Measurements from ENCODE around the gene TSPOAP1. TPM values are rescaled to one million over a fixed set of nuclear protein-coding genes. Genes with fewer than 3 reads are reported as not detected.

The TSPOAP1 gene
- total and polyA plus RNA-seq, 2 of the 13 experiments (the other 11 are each of a cell fraction or from before 2014, with no cell fraction given), result not detected

DNA sequence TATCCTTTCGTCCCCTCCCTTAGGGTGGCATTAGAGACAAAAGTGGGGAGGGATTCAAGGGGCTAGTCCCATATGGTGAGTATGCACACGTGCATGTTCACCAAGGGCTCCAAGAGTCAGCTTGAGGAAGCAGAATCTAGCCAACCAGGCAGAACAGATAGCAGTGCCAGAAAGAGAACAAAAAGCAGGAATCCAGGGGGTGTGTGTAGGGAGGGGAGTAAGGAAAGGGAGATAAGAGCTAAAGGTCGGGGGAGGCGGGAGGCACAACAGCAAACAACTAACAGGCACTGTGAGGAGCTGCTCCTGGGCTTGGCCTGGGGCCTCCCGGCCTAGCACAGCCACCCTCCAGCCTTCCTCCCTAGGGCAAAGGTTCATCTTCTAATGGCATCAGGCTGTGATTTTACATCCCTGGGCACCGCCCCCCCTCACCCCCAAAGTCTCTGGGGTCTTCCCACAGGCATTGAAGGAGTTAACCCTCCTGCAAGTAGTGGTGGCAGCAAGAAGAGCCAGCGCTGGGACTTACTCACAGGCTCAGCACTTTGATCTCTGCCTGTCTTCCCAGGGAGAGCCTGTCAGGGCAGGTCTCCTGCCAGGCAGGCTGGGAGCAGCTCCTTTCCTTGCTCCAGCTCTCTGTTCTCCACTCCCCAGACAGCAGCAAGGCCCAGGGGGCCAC is 35.8 kb upstream of the TSPOAP1 start (continued):
- TF ChIP-seq ZBTB44 (CRISPR knock-in tag; IDR thresholded peaks at IDR 0.05) (no peak), XRCC5 (optimal IDR thresholded peaks at IDR 0.05; ENCODE audit: low read length) (peak; percentile 13), PCBP2 (optimal IDR thresholded peaks at IDR 0.05; ENCODE audit: low read depth, low read length, poor library complexity, severe bottlenecking) (peak; percentile 86), SP5 (CRISPR knock-in tag; IDR thresholded peaks at IDR 0.05; ENCODE audit: borderline replicate concordance, low read depth) (peak; percentile 94), ZMYM2 (CRISPR knock-in tag; IDR thresholded peaks at IDR 0.05) (no peak), ZNF34 (CRISPR knock-in tag; IDR thresholded peaks at IDR 0.05; ENCODE audit: borderline replicate concordance) (no peak), AGO1 (IDR thresholded peaks at IDR 0.05; ENCODE audit: low read depth, low read length, poor library complexity, severe bottlenecking) (no peak), ZFP36 (IDR thresholded peaks at IDR 0.05; ENCODE audit: borderline replicate concordance, low read depth, low read length, partially characterized antibody) (no peak), ZNF782 (CRISPR knock-in tag; IDR thresholded peaks at IDR 0.05; ENCODE audit: borderline replicate concordance) (no peak), ZNF546 (CRISPR knock-in tag; conservative IDR thresholded peaks at IDR 0.05) (no peak), ATF4 (CRISPR knock-in tag; IDR thresholded peaks at IDR 0.05) (no peak), ARNTL (CRISPR knock-in tag; IDR thresholded peaks at IDR 0.05) (no peak), IRX3 (CRISPR knock-in tag; IDR thresholded peaks at IDR 0.05; ENCODE audit: borderline replicate concordance, low read depth) (no peak), SYNCRIP (IDR thresholded peaks at IDR 0.05; ENCODE audit: insufficient read depth, low read depth, low read length) (no peak), ZNF468 (CRISPR knock-in tag; IDR thresholded peaks at IDR 0.05) (no peak), ZNF329 (CRISPR knock-in tag; IDR thresholded peaks at IDR 0.05; ENCODE audit: low read depth) (no peak), ZSCAN31 (CRISPR knock-in tag; IDR thresholded peaks at IDR 0.05; ENCODE audit: low read depth) (peak; percentile 79; the same call in 1 of the 2 replicates), ZNF543 (CRISPR knock-in tag; IDR thresholded peaks at IDR 0.05) (0 out of 2 replicates have a peak, but pooled peaks have one; percentile 45), PHF8 (CRISPR knock-in tag; IDR thresholded peaks at IDR 0.05) (peak; percentile 53), ZSCAN29 (CRISPR knock-in tag; conservative IDR thresholded peaks at IDR 0.05) (no peak)
- TF ChIP-seq, protein P1, sequence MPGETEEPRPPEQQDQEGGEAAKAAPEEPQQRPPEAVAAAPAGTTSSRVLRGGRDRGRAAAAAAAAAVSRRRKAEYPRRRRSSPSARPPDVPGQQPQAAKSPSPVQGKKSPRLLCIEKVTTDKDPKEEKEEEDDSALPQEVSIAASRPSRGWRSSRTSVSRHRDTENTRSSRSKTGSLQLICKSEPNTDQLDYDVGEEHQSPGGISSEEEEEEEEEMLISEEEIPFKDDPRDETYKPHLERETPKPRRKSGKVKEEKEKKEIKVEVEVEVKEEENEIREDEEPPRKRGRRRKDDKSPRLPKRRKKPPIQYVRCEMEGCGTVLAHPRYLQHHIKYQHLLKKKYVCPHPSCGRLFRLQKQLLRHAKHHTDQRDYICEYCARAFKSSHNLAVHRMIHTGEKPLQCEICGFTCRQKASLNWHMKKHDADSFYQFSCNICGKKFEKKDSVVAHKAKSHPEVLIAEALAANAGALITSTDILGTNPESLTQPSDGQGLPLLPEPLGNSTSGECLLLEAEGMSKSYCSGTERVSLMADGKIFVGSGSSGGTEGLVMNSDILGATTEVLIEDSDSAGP (CRISPR knock-in tag; IDR thresholded peaks at IDR 0.05; ENCODE audit: borderline replicate concordance), result peak; percentile 79; the same call in 1 of the 2 replicates
- TF ChIP-seq, protein P2, sequence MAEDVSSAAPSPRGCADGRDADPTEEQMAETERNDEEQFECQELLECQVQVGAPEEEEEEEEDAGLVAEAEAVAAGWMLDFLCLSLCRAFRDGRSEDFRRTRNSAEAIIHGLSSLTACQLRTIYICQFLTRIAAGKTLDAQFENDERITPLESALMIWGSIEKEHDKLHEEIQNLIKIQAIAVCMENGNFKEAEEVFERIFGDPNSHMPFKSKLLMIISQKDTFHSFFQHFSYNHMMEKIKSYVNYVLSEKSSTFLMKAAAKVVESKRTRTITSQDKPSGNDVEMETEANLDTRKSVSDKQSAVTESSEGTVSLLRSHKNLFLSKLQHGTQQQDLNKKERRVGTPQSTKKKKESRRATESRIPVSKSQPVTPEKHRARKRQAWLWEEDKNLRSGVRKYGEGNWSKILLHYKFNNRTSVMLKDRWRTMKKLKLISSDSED (CRISPR knock-in tag; IDR thresholded peaks at IDR 0.05), result no peak

All from HepG2 (cell line).